PC-9 (cell line): Measurements from ENCODE around the gene MARK2. TPM values are rescaled to one million over a fixed set of nuclear protein-coding genes. Genes with fewer than 3 reads are reported as not detected.

ENCODE experiments used
- BruUV-seq: library from RNA; stranded (reverse); fragments of 400-500 nt; replicated peaks from 2 replicates; lab custom pipeline; 2021; lab: Mats Ljungman, UMichigan
- CTCF ChIA-PET: fragments of 300-600 bp; sonication (Branson Sonifier 250); formaldehyde crosslinking; loops from one replicate; lab custom pipeline; 2022; ENCODE audit warnings: antibody characterized with exemption; lab: Charles Lee
- POLR2A ChIA-PET: fragments of 300-600 bp; sonication (Branson Sonifier 250); formaldehyde crosslinking; loops from one replicate; lab custom pipeline; 2022; ENCODE audit warnings: antibody characterized with exemption; ENCODE audit not compliant: unreplicated experiment; lab: Charles Lee
- DNase-seq, 2 experiments: peaks; one replicate each; pipeline versions ENCODE4 v3.0.0 to v3.0.0-alpha.2; 2015 to 2022; ENCODE audit warnings: mixed read lengths in 1 of 2
- H2AFZ ChIP-seq: fragments of 200-600 bp; sonication (generic); 2 replicates; pipeline ENCODE4 v1.8.1; 2017; ENCODE audit warnings: antibody characterized with exemption
- H3F3A ChIP-seq: fragments of 200-600 bp; sonication (generic); 2 replicates; pipeline ENCODE4 v1.8.1; 2017; ENCODE audit warnings: antibody characterized with exemption, mild to moderate bottlenecking, low read depth; ENCODE audit not compliant: insufficient read depth
- H3K27ac ChIP-seq: fragments of 200-600 bp; sonication (generic); 2 replicates; pipeline ENCODE4 v1.6.1; 2016; ENCODE audit warnings: mixed run types
- H3K27me3 ChIP-seq: fragments of 200-600 bp; sonication (generic); 2 replicates; pipeline ENCODE4 v1.6.1; 2016; ENCODE audit warnings: low read depth, mixed run types; ENCODE audit not compliant: insufficient read depth
- H3K36me3 ChIP-seq: fragments of 200-600 bp; sonication (generic); 2 replicates; pipeline ENCODE4 v1.6.1; 2016; ENCODE audit warnings: low read depth, mixed run types
- H3K4me1 ChIP-seq: fragments of 200-600 bp; sonication (generic); replicated peaks from 2 replicates; pipeline ENCODE4 v1.6.1; 2016; ENCODE audit warnings: mixed run types; ENCODE audit not compliant: insufficient read depth
- H3K4me2 ChIP-seq: fragments of 200-600 bp; sonication (generic); 2 replicates; pipeline ENCODE4 v1.6.1; 2017; ENCODE audit warnings: mixed run types
- H3K4me3 ChIP-seq: fragments of 200-600 bp; sonication (generic); 2 replicates; pipeline ENCODE4 v1.6.1; 2016; ENCODE audit warnings: mixed run types
- H3K79me2 ChIP-seq: fragments of 200-600 bp; sonication (generic); 2 replicates; pipeline ENCODE4 v1.6.1; 2017; ENCODE audit warnings: low read depth, mixed run types
- H3K9me2 ChIP-seq: fragments of 200-600 bp; sonication (generic); 2 replicates; pipeline ENCODE4 v1.8.1; 2017; ENCODE audit warnings: mild to moderate bottlenecking; ENCODE audit not compliant: insufficient read depth
- H3K9me3 ChIP-seq: fragments of 200-600 bp; sonication (generic); 2 replicates; pipeline ENCODE4 v1.8.1; 2016; ENCODE audit warnings: low read depth; ENCODE audit not compliant: insufficient read depth
- H4K20me1 ChIP-seq: fragments of 200-600 bp; sonication (generic); 2 replicates; pipeline ENCODE4 v1.8.1; 2017; ENCODE audit not compliant: insufficient read depth
- EZH2 ChIP-seq: fragments of 200-600 bp; sonication (generic); IDR thresholded peaks from 2 replicates; pipeline ENCODE4 v1.8.0; 2017; ENCODE audit warnings: antibody characterized with exemption, low read depth
- intact Hi-C: fragments of 100-400 bp; cut with micrococcal nuclease; formaldehyde crosslinking; loops from one replicate; pipeline ENCODE4 v1.10.0; 2022; ENCODE audit not compliant: unreplicated experiment
- total RNA-seq: library from RNA; stranded (reverse); gene quantifications from 2 replicates; pipeline ENCODE4 v1.2.3, GENCODE V29; 2021
- TF ChIP-seq, protein P1 (sequence below): fragments of 200-600 bp; sonication (generic); conservative IDR thresholded peaks from 2 replicates; pipeline ENCODE4 v1.6.1; 2017; ENCODE audit warnings: mixed run types, antibody characterized with exemption, mild to moderate bottlenecking, moderate library complexity

MARK2 gene
- total RNA-seq, 1 experiment from 2014 or later, result 65.0 TPM

DNA sequence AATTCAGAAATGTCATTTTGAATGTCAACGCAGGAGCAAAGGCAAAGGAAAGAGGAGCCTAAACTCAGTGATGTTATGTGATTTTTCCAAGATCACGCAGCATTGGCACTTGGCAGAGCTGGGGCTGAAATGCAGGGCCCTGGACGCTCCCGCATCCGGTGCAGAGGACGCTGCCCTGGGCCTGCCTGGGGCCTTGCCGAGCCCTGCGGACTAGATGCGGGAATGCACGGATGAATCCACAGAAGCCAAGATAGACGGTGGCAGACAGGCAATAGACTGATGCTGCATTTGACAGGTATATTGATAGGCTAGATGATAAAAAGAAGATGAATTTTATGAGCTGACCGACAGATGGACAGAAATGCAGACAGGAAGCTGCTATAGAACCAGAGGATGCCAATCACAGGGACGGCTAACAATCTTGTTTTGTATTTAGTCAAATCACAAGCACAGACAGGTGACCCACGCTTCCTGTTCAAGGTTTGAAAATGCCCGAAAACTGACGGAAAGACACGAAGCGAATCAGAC, 696 bp upstream of the MARK2 start:
- H3K4me1 ChIP-seq, result peaks cover 46% of the 10 kb centered on the region
- intact Hi-C loops, result loop anchor here (1.0 to 10.0 kb wide), 2 partner anchors 310 to 467 kb away; partner anchors contain the start of genes CATSPERZ and ESRRA

GRCh38 chr11:63839508-63840355, 822 bp downstream of the MARK2 start:
- no peak overlapping the region; the same call in 1 of the 2 replicates for H2AFZ ChIP-seq
- TF ChIP-seq, protein P1, sequence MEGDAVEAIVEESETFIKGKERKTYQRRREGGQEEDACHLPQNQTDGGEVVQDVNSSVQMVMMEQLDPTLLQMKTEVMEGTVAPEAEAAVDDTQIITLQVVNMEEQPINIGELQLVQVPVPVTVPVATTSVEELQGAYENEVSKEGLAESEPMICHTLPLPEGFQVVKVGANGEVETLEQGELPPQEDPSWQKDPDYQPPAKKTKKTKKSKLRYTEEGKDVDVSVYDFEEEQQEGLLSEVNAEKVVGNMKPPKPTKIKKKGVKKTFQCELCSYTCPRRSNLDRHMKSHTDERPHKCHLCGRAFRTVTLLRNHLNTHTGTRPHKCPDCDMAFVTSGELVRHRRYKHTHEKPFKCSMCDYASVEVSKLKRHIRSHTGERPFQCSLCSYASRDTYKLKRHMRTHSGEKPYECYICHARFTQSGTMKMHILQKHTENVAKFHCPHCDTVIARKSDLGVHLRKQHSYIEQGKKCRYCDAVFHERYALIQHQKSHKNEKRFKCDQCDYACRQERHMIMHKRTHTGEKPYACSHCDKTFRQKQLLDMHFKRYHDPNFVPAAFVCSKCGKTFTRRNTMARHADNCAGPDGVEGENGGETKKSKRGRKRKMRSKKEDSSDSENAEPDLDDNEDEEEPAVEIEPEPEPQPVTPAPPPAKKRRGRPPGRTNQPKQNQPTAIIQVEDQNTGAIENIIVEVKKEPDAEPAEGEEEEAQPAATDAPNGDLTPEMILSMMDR, result no peak
- TF ChIP-seq EZH2, result no peak
- intact Hi-C loops, result loop anchor here (2.0 to 10.0 kb wide), 2 partner anchors 99 to 465 kb away; partner anchors contain the start of genes CATSPERZ, ESRRA and NAA40
- H3K9me3 ChIP-seq, result no peaks in the 10 kb centered on the region
- DNase-seq, result peak in 1 of 2 experiments; percentile 44
- no peaks in the 10 kb centered on the region for H3K27me3 ChIP-seq
- no peaks in the 10 kb centered on the region for H3K9me2 ChIP-seq
- H3K4me1 ChIP-seq, result peaks cover 59% of the 10 kb centered on the region
- CTCF ChIA-PET, result interaction anchor here (1.2 to 4.4 kb wide), 3 partner anchors 33 to 106 kb away, joined by 5 to 35 read pairs (median 15); no protein-coding TSS in a partner anchor
- H3F3A ChIP-seq, result peaks cover 42% of the 10 kb centered on the region
- POLR2A ChIA-PET, result interaction anchor here (0.6 kb wide), 1 partner anchor 461 kb away, joined by 3 read pairs; no protein-coding TSS in a partner anchor
- peaks cover 56% of the 10 kb centered on the region for H3K79me2 ChIP-seq
- peak overlapping the region; percentile 90 for H3K4me3 ChIP-seq
- peaks cover 14% of the 10 kb centered on the region; the same call in 1 of the 2 replicates for H3K36me3 ChIP-seq
- TSS peak; percentile 17 for BruUV-seq
- H4K20me1 ChIP-seq, result peaks cover 52% of the 10 kb centered on the region
- H3K4me2 ChIP-seq, result peak overlapping the region; percentile 99
- peak overlapping the region; percentile 55; the same call in 1 of the 2 replicates for H3K27ac ChIP-seq

More for the DNA sequence above, 696 bp upstream of the MARK2 start:
- TF ChIP-seq EZH2, result no peak
- TF ChIP-seq, protein P1, result no peak
- Histone ChIP-seq H3F3A (peaks cover 37% of the 10 kb centered on the region), H3K27ac (peak overlapping the region; percentile 33), H3K4me3 (peak overlapping the region; percentile 30; the same call in 1 of the 2 replicates), H3K4me2 (peak overlapping the region; percentile 65), H3K36me3 (0 out of 2 replicates have a peak, but pooled peaks cover 6% of the 10 kb centered on the region), H3K9me3 (no peaks in the 10 kb centered on the region), H4K20me1 (peaks cover 39% of the 10 kb centered on the region), H3K27me3 (no peaks in the 10 kb centered on the region), H3K9me2 (no peaks in the 10 kb centered on the region), H3K79me2 (peaks cover 40% of the 10 kb centered on the region), H2AFZ (peak overlapping the region; percentile 63; the same call in 1 of the 2 replicates)
- CTCF ChIA-PET, result interaction anchor here (0.6 to 4.4 kb wide), 8 partner anchors 24 to 124 kb away, joined by 5 to 35 read pairs (median 6); no protein-coding TSS in a partner anchor
- POLR2A ChIA-PET, result interaction anchor here (0.5 to 0.8 kb wide), 6 partner anchors 14 to 995 kb away, joined by 3 to 8 read pairs (median 4); no protein-coding TSS in a partner anchor
- no peak for DNase-seq
- no TSS peak for BruUV-seq
